ENCODE measurements around the gene WSB2. TPM values are rescaled to one million over a fixed set of nuclear protein-coding genes. Genes with fewer than 3 reads are reported as not detected.

WSB2 gene
- total and polyA plus RNA-seq, 10 of the 15 experiments (the other 5 are each of a cell fraction or from before 2014, with no cell fraction given) = 18.3 to 82.6 (median 43.7) TPM

GRCh38 chr12:118061873-118062843 lies 1.2 kb upstream of the WSB2 start:
- no peaks in the 10 kb centered on the region for H3K36me3 ChIP-seq (ENCODE audit: control insufficient read depth in 2 of 2, insufficient read depth in 2 of 2, low read length in 1 of 2)
- H4K20me1 ChIP-seq (ENCODE audit: control insufficient read depth, insufficient read depth) = no peaks in the 10 kb centered on the region
- ATAC-seq (peak; percentile 43), DNase-seq (ENCODE audit: low read depth, low spot score) (no peak), FAIRE-seq (no peak)
- in situ Hi-C loops (cut with MboI) = no loop called here
- POLR2A ChIA-PET = interaction anchor here (0.6 to 1.0 kb wide), 4 partner anchors 29 to 1609 kb away, joined by 3 to 4 read pairs (median 3); partner anchors contain the start of gene SUDS3
- CTCF ChIA-PET = interaction anchor here (0.9 to 2.0 kb wide), 3 partner anchors 57 to 314 kb away, joined by 3 to 6 read pairs (median 4); partner anchors contain the start of gene SUDS3
- TSS peak; percentile 86 for BruUV-seq (replicated peaks)
- peaks cover 13% of the 10 kb centered on the region for H3K4me1 ChIP-seq (ENCODE audit: control insufficient read depth, insufficient read depth, low read length)
- no peaks in the 10 kb centered on the region for H3K27me3 ChIP-seq (replicated peaks in 1 of 2; ENCODE audit: control insufficient read depth in 2 of 2, insufficient read depth in 2 of 2, low read length in 1 of 2)
- peak overlapping the region; percentile 96 for H3K9ac ChIP-seq (ENCODE audit: control insufficient read depth, insufficient read depth, low read length)
- RAD21 ChIA-PET (ENCODE audit: unreplicated experiment) = interaction anchor here (0.7 to 1.7 kb wide), 6 partner anchors 45 to 315 kb away, joined by 3 to 7 read pairs (median 4); no protein-coding TSS in a partner anchor
- peak overlapping the region; percentile 93 for H3K27ac ChIP-seq (ENCODE audit: control insufficient read depth, insufficient read depth)
- peak overlapping the region; percentile 89 for H2AFZ ChIP-seq (ENCODE audit: control insufficient read depth, low read depth, low read length)
- peaks cover 32% of the 10 kb centered on the region for H3K79me2 ChIP-seq (ENCODE audit: control insufficient read depth, insufficient read depth, low read length)
- intact Hi-C loops (cut with micrococcal nuclease; ENCODE audit: unreplicated experiment) = loop anchor here (2.0 kb wide), 1 partner anchor 315 kb away; the partner anchor contains the start of gene SUDS3
- no peak for TF ChIP-seq RBBP5 (conservative IDR thresholded peaks at IDR 0.05)
- 0 out of 2 replicates have a peak, but pooled peaks have one; percentile 0 for TF ChIP-seq TCF3 (IDR thresholded peaks at IDR 0.05; ENCODE audit: borderline replicate concordance, insufficient read depth, low read depth, low read length)
- peak; percentile 47; the same call in 1 of the 3 replicates for TF ChIP-seq POU2F2 (IDR thresholded peaks at IDR 0.05; ENCODE audit: borderline replicate concordance, low read depth, low read length)
- TF ChIP-seq ZNF384 (IDR thresholded peaks at IDR 0.05; ENCODE audit: borderline replicate concordance, low read depth, low read length) = 0 out of 2 replicates have a peak, but pooled peaks have one; percentile 20
- peak; percentile 42; the same call in 1 of the 2 replicates for TF ChIP-seq YY1 (IDR thresholded peaks at IDR 0.05; ENCODE audit: low read depth, low read length)
- TF ChIP-seq POLR2AphosphoS5 (IDR thresholded peaks at IDR 0.05; ENCODE audit: low read length) = peak; percentile 71
- TF ChIP-seq SMAD1 (IDR thresholded peaks at IDR 0.05; ENCODE audit: low read depth, partially characterized antibody) = no peak
- 0 out of 2 replicates have a peak, but pooled peaks have one; percentile 27 for TF ChIP-seq IKZF1 (conservative IDR thresholded peaks at IDR 0.05)
- peak; percentile 55; the same call in 1 of the 2 replicates for TF ChIP-seq POLR2A (IDR thresholded peaks at IDR 0.05; ENCODE audit: low read depth, low read length)
- TF ChIP-seq, protein P1, sequence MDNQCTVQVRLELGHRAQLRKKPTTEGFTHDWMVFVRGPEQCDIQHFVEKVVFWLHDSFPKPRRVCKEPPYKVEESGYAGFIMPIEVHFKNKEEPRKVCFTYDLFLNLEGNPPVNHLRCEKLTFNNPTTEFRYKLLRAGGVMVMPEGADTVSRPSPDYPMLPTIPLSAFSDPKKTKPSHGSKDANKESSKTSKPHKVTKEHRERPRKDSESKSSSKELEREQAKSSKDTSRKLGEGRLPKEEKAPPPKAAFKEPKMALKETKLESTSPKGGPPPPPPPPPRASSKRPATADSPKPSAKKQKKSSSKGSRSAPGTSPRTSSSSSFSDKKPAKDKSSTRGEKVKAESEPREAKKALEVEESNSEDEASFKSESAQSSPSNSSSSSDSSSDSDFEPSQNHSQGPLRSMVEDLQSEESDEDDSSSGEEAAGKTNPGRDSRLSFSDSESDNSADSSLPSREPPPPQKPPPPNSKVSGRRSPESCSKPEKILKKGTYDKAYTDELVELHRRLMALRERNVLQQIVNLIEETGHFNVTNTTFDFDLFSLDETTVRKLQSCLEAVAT (IDR thresholded peaks at IDR 0.05) = no peak
- TF ChIP-seq TAF1 (IDR thresholded peaks at IDR 0.05; ENCODE audit: borderline replicate concordance, low read depth, low read length) = peak; percentile 21
- TF ChIP-seq RELB (IDR thresholded peaks at IDR 0.05; ENCODE audit: low read depth) = peak; percentile 17; the same call in 1 of the 2 replicates
- TF ChIP-seq GATAD2B (conservative IDR thresholded peaks at IDR 0.05; ENCODE audit: low read depth) = no peak
- TF ChIP-seq MTA3 (IDR thresholded peaks at IDR 0.05; ENCODE audit: borderline replicate concordance, low read length) = peak; percentile 76; the same call in 1 of the 2 replicates
- TF ChIP-seq IKZF2 (IDR thresholded peaks at IDR 0.05) = peak in 1 of 2 experiments; percentile 10; a peak in 1 of 4 replicates
- TF ChIP-seq EED (IDR thresholded peaks at IDR 0.05; ENCODE audit: low read depth) = peak; percentile 50; the same call in 1 of the 2 replicates
- TF ChIP-seq MXI1 (IDR thresholded peaks at IDR 0.05; ENCODE audit: low read depth, low read length) = no peak
- TF ChIP-seq ETV6 (conservative IDR thresholded peaks at IDR 0.05 in 1 of 2, IDR thresholded peaks at IDR 0.05 in 1 of 2; ENCODE audit: borderline replicate concordance in 1 of 2, low read depth in 1 of 2) = no peak
- TF ChIP-seq SPI1 (IDR thresholded peaks at IDR 0.05; ENCODE audit: borderline replicate concordance, insufficient read depth, low read depth, low read length) = peak; percentile 12; the same call in 1 of the 2 replicates
- SMC1A ChIA-PET (ENCODE audit: uncharacterized antibody, unreplicated experiment) = interaction anchor here (0.7 to 1.0 kb wide), 5 partner anchors 9 to 165 kb away, joined by 3 to 4 read pairs (median 3); no protein-coding TSS in a partner anchor
- no peaks in the 10 kb centered on the region for H3K9me3 ChIP-seq (replicated peaks; ENCODE audit: control insufficient read depth, insufficient read depth, low read length)
- peak overlapping the region; percentile 96 for H3K4me3 ChIP-seq
- 3% methylated on average over 36 of the region's 44 CpGs for WGBS (ENCODE audit: insufficient coverage, insufficient replicate concordance, low lambda C conversion rate, missing lambda C conversion rate)
- H3K4me2 ChIP-seq (ENCODE audit: control insufficient read depth, insufficient read depth) = peak overlapping the region; percentile 96
